DOHH2 (cell line): ENCODE data around the gene ARL15.

ENCODE experiments used
- H3F3A ChIP-seq: fragments of 200-600 bp; sonication (generic), shearing (Covaris generic); 2 replicates; pipeline ENCODE4 v1.6.0; 2016; ENCODE audit warnings: antibody characterized with exemption, mild to moderate bottlenecking; ENCODE audit not compliant: control insufficient read depth, insufficient read depth
- H3K27ac ChIP-seq: fragments of 200-600 bp; sonication (generic); 2 replicates; pipeline ENCODE4 v1.5.1; 2014; ENCODE audit warnings: low read depth, mild to moderate bottlenecking, low read length, moderate library complexity
- H3K27me3 ChIP-seq: fragments of 200-600 bp; sonication (generic); 2 replicates; pipeline ENCODE4 v1.6.1; 2014; ENCODE audit warnings: mild to moderate bottlenecking, low read length, mixed read lengths; ENCODE audit not compliant: control insufficient read depth
- H3K36me3 ChIP-seq: fragments of 200-600 bp; sonication (generic); 2 replicates; pipeline ENCODE4 v1.6.1; 2014; ENCODE audit warnings: mild to moderate bottlenecking, low read length, moderate library complexity, mixed read lengths; ENCODE audit not compliant: control insufficient read depth
- H3K4me1 ChIP-seq: fragments of 200-600 bp; sonication (generic); 2 replicates; pipeline ENCODE4 v1.6.1; 2014; ENCODE audit warnings: mild to moderate bottlenecking, low read length, mixed read lengths; ENCODE audit not compliant: control insufficient read depth
- H3K4me2 ChIP-seq: fragments of 200-600 bp; sonication (generic); 2 replicates; pipeline ENCODE4 v1.6.0; 2014; ENCODE audit warnings: mild to moderate bottlenecking, low read length, moderate library complexity
- H3K4me3 ChIP-seq: fragments of 200-600 bp; sonication (generic); 2 replicates; pipeline ENCODE4 v1.5.1; 2014; ENCODE audit warnings: mild to moderate bottlenecking, low read length, mixed read lengths
- H3K79me2 ChIP-seq: fragments of 200-600 bp; sonication (generic); 2 replicates; pipeline ENCODE4 v1.6.1; 2014; ENCODE audit warnings: mild to moderate bottlenecking, low read length, mixed read lengths; ENCODE audit not compliant: control insufficient read depth
- H3K9me2 ChIP-seq: fragments of 200-600 bp; sonication (generic); replicated peaks from 2 replicates; pipeline ENCODE4 v1.6.1; 2014; ENCODE audit warnings: mild to moderate bottlenecking, low read length, mixed read lengths; ENCODE audit not compliant: control insufficient read depth
- H3K9me3 ChIP-seq: fragments of 200-600 bp; sonication (generic); 2 replicates; pipeline ENCODE4 v1.6.1; 2014; ENCODE audit warnings: antibody characterized with exemption, low read length, mixed read lengths; ENCODE audit not compliant: control insufficient read depth, insufficient read depth
- H4K20me1 ChIP-seq: fragments of 200-600 bp; sonication (generic); 2 replicates; pipeline ENCODE4 v1.6.0; 2014; ENCODE audit warnings: low read depth, mild to moderate bottlenecking, antibody characterized with exemption, low read length, moderate library complexity; ENCODE audit not compliant: control insufficient read depth, insufficient read depth
- CTCF ChIP-seq: fragments of 200-600 bp; sonication (generic); IDR thresholded peaks from one replicate; pipeline ENCODE4 v1.5.1; 2014; ENCODE audit warnings: antibody characterized with exemption, mild to moderate bottlenecking, low read depth, low read length; ENCODE audit not compliant: poor library complexity, severe bottlenecking
- EZH2phosphoT487 ChIP-seq: fragments of 200-600 bp; sonication (generic); IDR thresholded peaks from 2 replicates; pipeline ENCODE4 v1.6.1; 2017; ENCODE audit warnings: borderline replicate concordance, mild to moderate bottlenecking, antibody characterized with exemption, low read length, moderate library complexity, mixed read lengths

ARL15 gene

DNA sequence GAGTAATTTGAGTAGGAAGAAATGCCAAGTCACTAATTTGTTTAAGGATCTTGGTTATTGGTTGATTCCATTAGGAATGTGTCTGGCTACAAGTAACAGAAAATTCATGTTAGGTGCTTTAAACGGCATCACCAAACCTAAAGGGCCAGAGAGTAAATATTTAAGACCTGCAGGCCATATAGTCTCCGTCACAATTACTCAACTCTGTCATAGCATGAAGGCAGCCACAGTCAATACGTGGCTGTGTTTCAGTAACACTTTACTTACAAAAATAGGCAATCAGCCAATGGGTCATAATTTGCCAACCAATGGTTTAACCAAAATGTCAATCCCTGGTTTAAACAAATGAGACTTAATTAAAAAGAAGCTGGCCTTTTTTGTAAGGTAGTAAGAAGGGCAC is 98.5 kb downstream of the ARL15 start:
- Histone ChIP-seq H3K4me3 (no peak overlapping the region), H3K9me2 (no peaks in the 10 kb centered on the region), H3K79me2 (no peaks in the 10 kb centered on the region)

DNA sequence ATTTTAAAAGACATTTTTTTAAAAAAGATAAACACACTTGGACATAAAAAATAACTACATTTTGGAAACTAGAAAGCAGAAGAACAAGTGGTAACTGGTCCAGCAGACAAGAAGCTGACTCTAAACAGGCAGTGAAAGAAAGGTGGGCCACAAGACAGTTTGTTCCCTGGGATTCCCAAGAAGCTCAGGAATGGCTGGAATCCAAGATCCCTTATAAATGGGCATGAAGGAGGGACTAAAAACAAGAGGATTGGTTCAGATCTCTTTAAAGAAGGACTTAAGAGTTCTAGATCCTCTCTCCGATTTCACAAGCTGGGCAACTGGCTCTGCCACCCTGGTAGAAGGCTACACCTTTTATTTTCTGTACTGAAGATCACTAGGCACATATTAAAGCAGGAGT is 102.8 kb downstream of the ARL15 start:
- TF ChIP-seq CTCF (no peak), EZH2phosphoT487 (no peak)
- no peaks in the 10 kb centered on the region for H3K79me2 ChIP-seq
- H4K20me1 ChIP-seq, result 0 out of 2 replicates have a peak, but pooled peaks cover 3% of the 10 kb centered on the region
- H3F3A ChIP-seq, result no peaks in the 10 kb centered on the region
- H3K27ac ChIP-seq, result no peak overlapping the region
- no peaks in the 10 kb centered on the region for H3K4me1 ChIP-seq
- no peak overlapping the region for H3K4me3 ChIP-seq
- no peaks in the 10 kb centered on the region for H3K36me3 ChIP-seq
- H3K27me3 ChIP-seq, result no peaks in the 10 kb centered on the region
- no peaks in the 10 kb centered on the region for H3K9me3 ChIP-seq
- H3K9me2 ChIP-seq, result no peaks in the 10 kb centered on the region
- no peak overlapping the region for H3K4me2 ChIP-seq

More for the DNA sequence above, 98.5 kb downstream of the ARL15 start:
- 0 out of 2 replicates have a peak, but pooled peaks cover 3% of the 10 kb centered on the region for H4K20me1 ChIP-seq
- no peaks in the 10 kb centered on the region for H3K4me1 ChIP-seq
- no peaks in the 10 kb centered on the region for H3K27me3 ChIP-seq
- no peaks in the 10 kb centered on the region for H3K36me3 ChIP-seq
- no peak overlapping the region for H3K4me2 ChIP-seq
- no peaks in the 10 kb centered on the region for H3K9me3 ChIP-seq
- TF ChIP-seq EZH2phosphoT487, result no peak
- no peak for TF ChIP-seq CTCF
- no peak overlapping the region for H3K27ac ChIP-seq
- H3F3A ChIP-seq, result no peaks in the 10 kb centered on the region

GRCh38 chr5:54206580-54207229 is 103.7 kb downstream of the ARL15 start:
- Histone ChIP-seq H3K79me2 (no peaks in the 10 kb centered on the region), H3K4me2 (no peak overlapping the region), H3K36me3 (no peaks in the 10 kb centered on the region), H3K27ac (no peak overlapping the region), H3F3A (no peaks in the 10 kb centered on the region), H3K9me2 (no peaks in the 10 kb centered on the region), H3K4me1 (no peaks in the 10 kb centered on the region), H3K4me3 (no peak overlapping the region), H4K20me1 (no peaks in the 10 kb centered on the region), H3K27me3 (no peaks in the 10 kb centered on the region), H3K9me3 (no peaks in the 10 kb centered on the region)
- TF ChIP-seq CTCF, result no peak
- TF ChIP-seq EZH2phosphoT487, result no peak

DNA sequence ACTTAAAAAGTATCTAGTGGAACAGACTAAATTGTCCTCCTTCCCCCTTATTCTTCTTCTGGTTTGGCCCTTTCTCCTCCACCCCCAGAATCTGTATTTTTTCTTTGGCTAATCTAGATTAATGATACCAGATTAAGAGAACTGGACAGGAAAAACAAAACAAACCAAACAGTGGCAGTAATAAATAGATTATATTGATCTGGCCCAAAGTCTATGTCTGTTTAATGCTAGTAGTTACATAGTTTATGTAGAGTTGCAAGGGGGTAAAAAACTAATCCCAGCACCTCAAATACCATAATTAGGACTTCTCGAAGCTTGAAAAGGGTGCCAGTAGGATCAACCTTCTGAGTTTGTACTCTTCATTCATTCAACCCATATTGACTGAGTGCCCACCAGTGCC is 104.5 kb downstream of the ARL15 start:
- Histone ChIP-seq H3K4me3 (no peak overlapping the region), H3K36me3 (no peaks in the 10 kb centered on the region), H3K27me3 (no peaks in the 10 kb centered on the region), H3F3A (no peaks in the 10 kb centered on the region), H3K27ac (no peak overlapping the region), H3K9me3 (no peaks in the 10 kb centered on the region), H3K79me2 (no peaks in the 10 kb centered on the region), H3K9me2 (no peaks in the 10 kb centered on the region), H3K4me2 (no peak overlapping the region), H3K4me1 (no peaks in the 10 kb centered on the region), H4K20me1 (no peaks in the 10 kb centered on the region)
- TF ChIP-seq EZH2phosphoT487 (no peak), CTCF (no peak)
